AG10803 (cell line): ENCODE data around the gene THPO.

Experiments used
- DNase-seq: peaks from one replicate; pipeline ENCODE4 v3.0.0; 2010; ENCODE audit warnings: low read depth
- H3K4me3 ChIP-seq: 2 replicates; pipeline ENCODE4 v1.5.1; 2011; ENCODE audit warnings: mild to moderate bottlenecking, low read length, control low read depth
- CTCF ChIP-seq: conservative IDR thresholded peaks from 2 replicates; pipeline ENCODE4 v1.5.1; 2011; ENCODE audit warnings: mild to moderate bottlenecking, low read length, control low read depth, inconsistent platforms

Gene THPO

GRCh38 chr3:184348057-184348382, 30.0 kb downstream of the THPO start:
- no peak for TF ChIP-seq CTCF
- DNase-seq, result no peak
- H3K4me3 ChIP-seq, result no peak overlapping the region

GRCh38 chr3:184347321-184348056, 30.5 kb downstream of the THPO start:
- DNase-seq, result peak; percentile 60

GRCh38 chr3:184346480-184347190, 31.4 kb downstream of the THPO start:
- no peak overlapping the region for H3K4me3 ChIP-seq
- DNase-seq, result no peak
- no peak for TF ChIP-seq CTCF

More at GRCh38 chr3:184347321-184348056, 30.5 kb downstream of the THPO start:
- no peak for TF ChIP-seq CTCF
- H3K4me3 ChIP-seq, result no peak overlapping the region

- peak; percentile 72 for DNase-seq
Observed at GRCh38 chr3:184345317-184346144, 32.5 kb downstream of the THPO start.

GRCh38 chr3:184344579-184345316, 33.3 kb downstream of the THPO start:
- no peak for DNase-seq
- no peak for TF ChIP-seq CTCF
- no peak overlapping the region for H3K4me3 ChIP-seq

More at GRCh38 chr3:184345317-184346144, 32.5 kb downstream of the THPO start:
- TF ChIP-seq CTCF, result peak; percentile 63
- no peak overlapping the region for H3K4me3 ChIP-seq

GRCh38 chr3:184343200-184343876, 34.7 kb downstream of the THPO start:
- DNase-seq, result no peak
- H3K4me3 ChIP-seq, result no peak overlapping the region
- TF ChIP-seq CTCF, result no peak
